ENCODE results near the gene PTPRN2.
"Not testable (repeated sequence)": the region's sequence is repeated elsewhere in the genome, so short reads cannot be mapped to it uniquely, and the experiment has no call there.

The PTPRN2 gene

GRCh38 chr7:157599491-157599890, 988.1 kb downstream of the PTPRN2 start:
- FAIRE-seq, result no peak

- FAIRE-seq, result no peak
Measured at GRCh38 chr7:157597562-157597961, 990.1 kb downstream of the PTPRN2 start.

- no peak for FAIRE-seq
Measured at GRCh38 chr7:157596881-157597280, 990.7 kb downstream of the PTPRN2 start.

GRCh38 chr7:157596471-157596870, 991.2 kb downstream of the PTPRN2 start:
- FAIRE-seq, result no peak

GRCh38 chr7:157596026-157596425, 991.6 kb downstream of the PTPRN2 start:
- no peak for FAIRE-seq

- no peak for FAIRE-seq
Measured at GRCh38 chr7:157595086-157595855, 992.4 kb downstream of the PTPRN2 start.

GRCh38 chr7:157594306-157594705, 993.3 kb downstream of the PTPRN2 start:
- FAIRE-seq, result no peak

GRCh38 chr7:157593541-157593940, 994.1 kb downstream of the PTPRN2 start:
- FAIRE-seq, result no peak

GRCh38 chr7:157592636-157593320, 994.8 kb downstream of the PTPRN2 start:
- not testable (repeated sequence) for FAIRE-seq

- no peak for FAIRE-seq
Measured at GRCh38 chr7:157590526-157590925, 997.1 kb downstream of the PTPRN2 start.

GRCh38 chr7:157589680-157590079, 997.9 kb downstream of the PTPRN2 start:
- no peak for FAIRE-seq

- no peak for FAIRE-seq
Measured at GRCh38 chr7:157587805-157588560, 999.6 kb downstream of the PTPRN2 start.

GRCh38 chr7:157587051-157587804, 1000.4 kb downstream of the PTPRN2 start:
- no peak for FAIRE-seq

GRCh38 chr7:157586426-157586955, 1001.1 kb downstream of the PTPRN2 start:
- no peak for FAIRE-seq

GRCh38 chr7:157585113-157585861, 1002.3 kb downstream of the PTPRN2 start:
- no peak for FAIRE-seq

GRCh38 chr7:157584420-157584819, 1003.2 kb downstream of the PTPRN2 start:
- no peak for FAIRE-seq

- FAIRE-seq, result no peak
Measured at GRCh38 chr7:157581740-157582139, 1005.9 kb downstream of the PTPRN2 start.

- FAIRE-seq, result no peak
Measured at GRCh38 chr7:157580324-157580723, 1007.3 kb downstream of the PTPRN2 start.

GRCh38 chr7:157579425-157579824, 1008.2 kb downstream of the PTPRN2 start:
- no peak for FAIRE-seq

- no peak for FAIRE-seq
Measured at GRCh38 chr7:157577796-157578339, 1009.8 kb downstream of the PTPRN2 start.

GRCh38 chr7:157577061-157577460, 1010.6 kb downstream of the PTPRN2 start:
- FAIRE-seq, result no peak
